NOMO-1 (cell line): ENCODE measurements around the gene KATNAL1.
"Not testable (repeated sequence)": the region's sequence is repeated elsewhere in the genome, so short reads cannot be mapped to it uniquely, and the experiment has no call there.

Experiments
- DNase-seq, 2 experiments: peaks; one replicate each; lab custom pipeline; 2025; ENCODE audit not compliant: unreplicated experiment in 2 of 2; lab: John Stamatoyannopoulos, UW

Gene KATNAL1

GRCh38 chr13:30299786-30300185 is 7.6 kb downstream of the KATNAL1 start:
- DNase-seq: no peak

GRCh38 chr13:30295116-30295515 is 12.2 kb downstream of the KATNAL1 start:
- no peak for DNase-seq

GRCh38 chr13:30294004-30294403 is 13.3 kb downstream of the KATNAL1 start:
- DNase-seq: no peak

- no peak for DNase-seq
Observed at GRCh38 chr13:30292325-30292724, 15.0 kb downstream of the KATNAL1 start.

- no peak for DNase-seq
Observed at GRCh38 chr13:30290812-30291436, 16.4 kb downstream of the KATNAL1 start.

GRCh38 chr13:30289533-30289932 is 17.8 kb downstream of the KATNAL1 start:
- no peak for DNase-seq

- DNase-seq: not testable (repeated sequence)
Observed at GRCh38 chr13:30286059-30286458, 21.3 kb downstream of the KATNAL1 start.

GRCh38 chr13:30276178-30276577 is 31.2 kb downstream of the KATNAL1 start:
- DNase-seq: no peak

- no peak for DNase-seq
Observed at GRCh38 chr13:30274083-30274482, 33.3 kb downstream of the KATNAL1 start.

- DNase-seq: not testable (repeated sequence)
Observed at GRCh38 chr13:30270035-30270434, 37.3 kb downstream of the KATNAL1 start.

- DNase-seq: no peak
Observed at GRCh38 chr13:30268673-30269072, 38.7 kb downstream of the KATNAL1 start.

GRCh38 chr13:30266756-30267155 is 40.6 kb downstream of the KATNAL1 start:
- no peak for DNase-seq

- DNase-seq: not testable (repeated sequence)
Observed at GRCh38 chr13:30259149-30259733, 48.1 kb downstream of the KATNAL1 start.

GRCh38 chr13:30257468-30258099 is 49.8 kb downstream of the KATNAL1 start:
- DNase-seq: no peak

GRCh38 chr13:30256713-30257467 is 50.5 kb downstream of the KATNAL1 start:
- DNase-seq: no peak

GRCh38 chr13:30255696-30256095 is 51.7 kb downstream of the KATNAL1 start:
- no peak for DNase-seq

- no peak for DNase-seq
Observed at GRCh38 chr13:30253830-30254229, 53.5 kb downstream of the KATNAL1 start.

GRCh38 chr13:30247406-30247805 is 59.9 kb downstream of the KATNAL1 start:
- DNase-seq: no peak

GRCh38 chr13:30241532-30241931 is 65.8 kb downstream of the KATNAL1 start:
- DNase-seq: no peak

- no peak for DNase-seq
Observed at GRCh38 chr13:30240608-30241007, 66.7 kb downstream of the KATNAL1 start.

- DNase-seq: no peak
Observed at GRCh38 chr13:30235216-30235615, 72.1 kb downstream of the KATNAL1 start.
